H4 (cell line): ENCODE measurements around the gene DHCR24. TPM values are rescaled to one million over a fixed set of nuclear protein-coding genes. Genes with fewer than 3 reads are reported as not detected.

Experiments used
- DNase-seq: peaks from one replicate; pipeline ENCODE4 v3.0.0-alpha.2; 2015; ENCODE audit warnings: low spot score
- total RNA-seq: library from RNA; depleted of rRNA; stranded (reverse); fragments of >200 nt; shearing (Covaris generic); gene quantifications from 2 replicates; pipeline ENCODE4 v1.2.3, GENCODE V29; 2014

DHCR24 gene
- total RNA-seq, 1 experiment from 2014 or later: 93.1 TPM

GRCh38 chr1:54864460-54865208 is 22.4 kb downstream of the DHCR24 start:
- DNase-seq: peak; percentile 2

- no peak for DNase-seq
Observed at GRCh38 chr1:54863267-54863665, 23.7 kb downstream of the DHCR24 start.

GRCh38 chr1:54861070-54861761 is 25.8 kb downstream of the DHCR24 start:
- DNase-seq: peak; percentile 59

- no peak for DNase-seq
Observed at GRCh38 chr1:54859700-54860391, 27.1 kb downstream of the DHCR24 start.

- DNase-seq: peak; percentile 43
Observed at GRCh38 chr1:54857746-54858561, 29.0 kb downstream of the DHCR24 start.

GRCh38 chr1:54857141-54857540 is 29.9 kb downstream of the DHCR24 start:
- DNase-seq: no peak

- no peak for DNase-seq
Observed at GRCh38 chr1:54854381-54855020, 32.5 kb downstream of the DHCR24 start.

GRCh38 chr1:54853793-54854370 is 33.1 kb downstream of the DHCR24 start:
- no peak for DNase-seq

- no peak for DNase-seq
Observed at GRCh38 chr1:54853096-54853792, 33.8 kb downstream of the DHCR24 start.

GRCh38 chr1:54851936-54852524 is 35.0 kb downstream of the DHCR24 start:
- DNase-seq: no peak

- DNase-seq: no peak
Observed at GRCh38 chr1:54851406-54851805, 35.6 kb downstream of the DHCR24 start.

GRCh38 chr1:54850737-54851136 is 36.3 kb downstream of the DHCR24 start:
- peak; percentile 98 for DNase-seq

- DNase-seq: peak; percentile 58
Observed at GRCh38 chr1:54850069-54850730, 36.8 kb downstream of the DHCR24 start.

GRCh38 chr1:54849219-54850068 is 37.6 kb downstream of the DHCR24 start:
- no peak for DNase-seq

GRCh38 chr1:54848134-54848948 is 38.7 kb downstream of the DHCR24 start:
- no peak for DNase-seq

- DNase-seq: no peak
Observed at GRCh38 chr1:54846716-54847284, 40.2 kb downstream of the DHCR24 start.

GRCh38 chr1:54846301-54846700 is 40.7 kb downstream of the DHCR24 start:
- no peak for DNase-seq
